Measurements from ENCODE around the gene RBM38. TPM values are rescaled to one million over a fixed set of nuclear protein-coding genes. Genes with fewer than 3 reads are reported as not detected.

RBM38 gene
- total RNA-seq, 1 experiment from 2014 or later: 56.5 TPM

DNA sequence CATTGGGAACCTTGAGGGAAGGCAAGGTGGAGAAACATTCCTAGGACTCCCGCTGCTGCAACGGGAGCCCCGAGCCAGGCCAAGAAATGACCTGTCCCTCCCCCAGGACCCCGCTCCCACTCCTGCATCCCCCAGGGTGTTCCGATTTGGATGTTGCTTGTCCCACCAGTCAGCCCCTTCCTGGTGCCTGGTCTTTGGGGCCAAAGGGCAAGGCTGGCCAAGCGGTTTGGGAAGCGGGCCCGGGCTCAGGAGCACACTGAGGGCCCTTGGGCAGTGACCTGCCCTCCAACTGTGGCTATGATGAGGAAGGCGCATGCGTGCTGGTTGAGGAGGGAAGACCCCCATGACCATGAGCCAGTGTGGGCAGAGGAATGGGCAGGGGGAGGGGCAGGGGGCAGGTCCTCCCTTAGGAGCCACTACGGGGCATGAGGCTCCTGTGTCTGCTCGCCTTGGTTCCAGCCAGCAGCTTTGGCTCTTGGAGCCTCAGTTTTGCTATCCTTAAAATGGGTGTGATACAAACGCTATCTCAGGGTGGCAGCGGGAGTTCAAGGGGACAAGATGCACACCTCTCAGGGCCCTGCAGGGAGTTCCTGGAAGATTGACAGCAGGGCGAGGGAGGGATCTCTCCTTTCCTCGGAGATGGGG is 50.4 kb downstream of the RBM38 start:
- DNase-seq (no peak), ATAC-seq (no peak)
- Histone ChIP-seq H3K9me3 (ENCODE audit: low read length) (no peaks in the 10 kb centered on the region), H3K9me2 (replicated peaks; ENCODE audit: low read length) (no peaks in the 10 kb centered on the region), H3K27me3 (ENCODE audit: low read length) (peaks cover 9% of the 10 kb centered on the region; the same call in 1 of the 2 replicates), H3F3A (ENCODE audit: low read length, unreplicated experiment) (no peaks in the 10 kb centered on the region), H3K4me2 (ENCODE audit: low read length) (no peak overlapping the region), H3K9ac (ENCODE audit: low read length) (no peak overlapping the region), H3K4me3 (ENCODE audit: low read length) (no peak overlapping the region), H4K20me1 (ENCODE audit: low read length) (no peaks in the 10 kb centered on the region), H3K79me2 (ENCODE audit: low read length) (no peaks in the 10 kb centered on the region), H3K36me3 (ENCODE audit: low read depth, low read length) (no peaks in the 10 kb centered on the region), H3K4me1 (ENCODE audit: insufficient read depth, low read length) (peaks cover 5% of the 10 kb centered on the region; the same call in 1 of the 2 replicates), H3K27ac (ENCODE audit: low read length) (no peak overlapping the region), H2AFZ (ENCODE audit: low read length) (no peak overlapping the region)
- BruUV-seq (replicated peaks): no TSS peak
- TF ChIP-seq EZH2 (IDR thresholded peaks at IDR 0.05; ENCODE audit: low read length, unreplicated experiment): no peak
- TF ChIP-seq EZH2phosphoT487 (IDR thresholded peaks at IDR 0.05; ENCODE audit: borderline replicate concordance, low read length): no peak
- TF ChIP-seq, protein P1, sequence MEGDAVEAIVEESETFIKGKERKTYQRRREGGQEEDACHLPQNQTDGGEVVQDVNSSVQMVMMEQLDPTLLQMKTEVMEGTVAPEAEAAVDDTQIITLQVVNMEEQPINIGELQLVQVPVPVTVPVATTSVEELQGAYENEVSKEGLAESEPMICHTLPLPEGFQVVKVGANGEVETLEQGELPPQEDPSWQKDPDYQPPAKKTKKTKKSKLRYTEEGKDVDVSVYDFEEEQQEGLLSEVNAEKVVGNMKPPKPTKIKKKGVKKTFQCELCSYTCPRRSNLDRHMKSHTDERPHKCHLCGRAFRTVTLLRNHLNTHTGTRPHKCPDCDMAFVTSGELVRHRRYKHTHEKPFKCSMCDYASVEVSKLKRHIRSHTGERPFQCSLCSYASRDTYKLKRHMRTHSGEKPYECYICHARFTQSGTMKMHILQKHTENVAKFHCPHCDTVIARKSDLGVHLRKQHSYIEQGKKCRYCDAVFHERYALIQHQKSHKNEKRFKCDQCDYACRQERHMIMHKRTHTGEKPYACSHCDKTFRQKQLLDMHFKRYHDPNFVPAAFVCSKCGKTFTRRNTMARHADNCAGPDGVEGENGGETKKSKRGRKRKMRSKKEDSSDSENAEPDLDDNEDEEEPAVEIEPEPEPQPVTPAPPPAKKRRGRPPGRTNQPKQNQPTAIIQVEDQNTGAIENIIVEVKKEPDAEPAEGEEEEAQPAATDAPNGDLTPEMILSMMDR (conservative IDR thresholded peaks at IDR 0.05; ENCODE audit: low read depth, low read length): no peak
- POLR2A ChIA-PET (ENCODE audit: unreplicated experiment): no interaction called here
- CTCF ChIA-PET: no interaction called here
- intact Hi-C loops (cut with micrococcal nuclease): no loop called here

DNA sequence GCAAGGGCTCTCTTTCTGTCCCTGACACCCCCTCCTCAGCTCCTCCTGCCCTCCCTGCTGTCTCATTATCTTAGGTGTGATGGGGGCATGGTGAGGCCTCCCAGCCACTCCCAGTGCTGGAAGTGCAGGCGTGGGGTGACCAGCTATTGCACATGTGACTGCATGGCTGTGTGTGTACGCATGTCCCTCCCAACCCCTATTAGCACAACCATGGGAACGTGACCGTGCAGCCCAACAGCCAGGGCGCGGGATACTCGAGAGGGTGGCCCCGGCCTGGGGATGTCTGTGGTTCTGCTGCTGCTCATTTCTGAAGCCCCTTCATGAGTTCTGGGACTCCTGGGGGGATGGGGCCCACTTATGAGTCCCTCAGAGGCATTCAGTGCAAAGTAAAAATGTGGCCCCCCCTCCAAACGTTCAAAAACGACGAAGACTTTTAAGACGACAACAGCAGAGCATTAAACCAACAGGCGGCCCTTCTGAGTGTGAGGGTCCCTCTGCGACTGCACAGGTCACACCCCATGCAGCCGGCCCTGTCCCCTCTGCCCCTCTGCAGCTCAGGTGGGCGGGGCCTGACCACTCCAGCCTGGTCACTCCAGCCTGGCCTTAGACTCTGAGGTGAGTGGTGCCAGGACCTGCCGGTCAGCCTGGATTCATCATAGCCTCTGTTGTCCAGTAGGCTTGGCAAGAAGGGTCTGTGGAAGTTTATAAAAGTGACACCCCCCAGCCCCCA is 51.1 kb downstream of the RBM38 start:
- no peak for ATAC-seq
- H3K4me3 ChIP-seq (ENCODE audit: low read length): no peak overlapping the region
- ChIA-PET POLR2A (ENCODE audit: unreplicated experiment) (no interaction called here), CTCF (no interaction called here)
- H3K9me3 ChIP-seq (ENCODE audit: low read length): no peaks in the 10 kb centered on the region
- no peaks in the 10 kb centered on the region for H3F3A ChIP-seq (ENCODE audit: low read length, unreplicated experiment)
- TF ChIP-seq EZH2 (IDR thresholded peaks at IDR 0.05; ENCODE audit: low read length, unreplicated experiment): no peak
- TF ChIP-seq, protein P1 (conservative IDR thresholded peaks at IDR 0.05; ENCODE audit: low read depth, low read length): no peak
- TF ChIP-seq EZH2phosphoT487 (IDR thresholded peaks at IDR 0.05; ENCODE audit: borderline replicate concordance, low read length): no peak
- intact Hi-C loops (cut with micrococcal nuclease): no loop called here
- H3K9me2 ChIP-seq (replicated peaks; ENCODE audit: low read length): no peaks in the 10 kb centered on the region
- H3K9ac ChIP-seq (ENCODE audit: low read length): no peak overlapping the region
- no peaks in the 10 kb centered on the region for H3K36me3 ChIP-seq (ENCODE audit: low read depth, low read length)
- no peak overlapping the region for H3K27ac ChIP-seq (ENCODE audit: low read length)
- no TSS peak for BruUV-seq (replicated peaks)
- H3K27me3 ChIP-seq (ENCODE audit: low read length): peaks cover 9% of the 10 kb centered on the region; the same call in 1 of the 2 replicates
- H3K79me2 ChIP-seq (ENCODE audit: low read length): no peaks in the 10 kb centered on the region
- no peak overlapping the region for H2AFZ ChIP-seq (ENCODE audit: low read length)
- H3K4me1 ChIP-seq (ENCODE audit: insufficient read depth, low read length): peaks cover 5% of the 10 kb centered on the region; the same call in 1 of the 2 replicates
- DNase-seq: no peak
- H3K4me2 ChIP-seq (ENCODE audit: low read length): no peak overlapping the region
- no peaks in the 10 kb centered on the region for H4K20me1 ChIP-seq (ENCODE audit: low read length)

DNA sequence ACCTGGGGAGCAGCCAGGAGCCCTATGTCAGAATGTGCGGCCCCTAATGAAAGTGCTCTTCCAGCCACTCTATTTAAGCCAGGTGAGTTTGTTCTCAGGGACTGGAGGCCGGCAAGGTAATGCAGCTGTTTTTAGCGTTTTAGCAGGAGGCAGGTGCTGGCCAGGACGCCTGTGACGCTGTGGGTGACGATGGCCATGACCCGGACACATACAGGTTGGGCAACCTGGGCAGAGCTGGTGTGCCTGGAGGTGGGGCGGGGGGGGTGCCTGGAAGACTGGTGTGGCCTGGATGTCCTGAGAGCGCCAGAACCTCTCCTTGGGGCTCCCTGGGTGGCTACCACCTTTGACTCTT is 51.7 kb downstream of the RBM38 start:
- no peaks in the 10 kb centered on the region for H3K9me3 ChIP-seq (ENCODE audit: low read length)
- DNase-seq (no peak), ATAC-seq (no peak)
- no TSS peak for BruUV-seq (replicated peaks)
- no peak overlapping the region for H3K9ac ChIP-seq (ENCODE audit: low read length)
- H3K79me2 ChIP-seq (ENCODE audit: low read length): no peaks in the 10 kb centered on the region
- no peaks in the 10 kb centered on the region for H3F3A ChIP-seq (ENCODE audit: low read length, unreplicated experiment)
- ChIA-PET CTCF (no interaction called here), POLR2A (ENCODE audit: unreplicated experiment) (no interaction called here)
- H3K27me3 ChIP-seq (ENCODE audit: low read length): peaks cover 9% of the 10 kb centered on the region; the same call in 1 of the 2 replicates
- no peaks in the 10 kb centered on the region for H3K36me3 ChIP-seq (ENCODE audit: low read depth, low read length)
- H3K27ac ChIP-seq (ENCODE audit: low read length): no peak overlapping the region
- intact Hi-C loops (cut with micrococcal nuclease): no loop called here
- peaks cover 5% of the 10 kb centered on the region; the same call in 1 of the 2 replicates for H3K4me1 ChIP-seq (ENCODE audit: insufficient read depth, low read length)
- no peak overlapping the region for H3K4me2 ChIP-seq (ENCODE audit: low read length)
- no peaks in the 10 kb centered on the region for H4K20me1 ChIP-seq (ENCODE audit: low read length)
- no peaks in the 10 kb centered on the region for H3K9me2 ChIP-seq (replicated peaks; ENCODE audit: low read length)
- no peak overlapping the region for H2AFZ ChIP-seq (ENCODE audit: low read length)
- no peak overlapping the region for H3K4me3 ChIP-seq (ENCODE audit: low read length)
- TF ChIP-seq EZH2phosphoT487 (IDR thresholded peaks at IDR 0.05; ENCODE audit: borderline replicate concordance, low read length) (no peak), EZH2 (IDR thresholded peaks at IDR 0.05; ENCODE audit: low read length, unreplicated experiment) (no peak)
- TF ChIP-seq, protein P1 (conservative IDR thresholded peaks at IDR 0.05; ENCODE audit: low read depth, low read length): no peak

All from PC-3 (cell line).